ENCODE results near the gene FXYD6. TPM values are rescaled to one million over a fixed set of nuclear protein-coding genes. Genes with fewer than 3 reads are reported as not detected.

Gene FXYD6
- total RNA-seq, 1 donor: not detected

- TF ChIP-seq CTCF (IDR thresholded peaks at IDR 0.05; ENCODE audit: insufficient read depth, low read depth, low read length): no peak
- H3K4me3 ChIP-seq (ENCODE audit: low read depth, low read length): no peak overlapping the region
- DNase-seq (ENCODE audit: low read depth): no peak
These were observed 49.6 kb downstream of the FXYD6 start for GRCh38 chr11:117826832-117827231.

- no peak for DNase-seq (ENCODE audit: low read depth)
These were observed 50.3 kb downstream of the FXYD6 start for GRCh38 chr11:117826190-117826570.

GRCh38 chr11:117825538-117826189, 50.8 kb downstream of the FXYD6 start:
- H3K4me3 ChIP-seq (ENCODE audit: low read depth, low read length): no peak overlapping the region
- TF ChIP-seq CTCF (IDR thresholded peaks at IDR 0.05; ENCODE audit: insufficient read depth, low read depth, low read length): no peak
- no peak for DNase-seq (ENCODE audit: low read depth)

More at GRCh38 chr11:117826190-117826570, 50.3 kb downstream of the FXYD6 start:
- no peak for TF ChIP-seq CTCF (IDR thresholded peaks at IDR 0.05; ENCODE audit: insufficient read depth, low read depth, low read length)
- no peak overlapping the region for H3K4me3 ChIP-seq (ENCODE audit: low read depth, low read length)

- H3K4me3 ChIP-seq (ENCODE audit: low read depth, low read length): no peak within 1 kb of the TSS
- no peak for TF ChIP-seq CTCF (IDR thresholded peaks at IDR 0.05; ENCODE audit: insufficient read depth, low read depth, low read length)
- DNase-seq (ENCODE audit: low read depth): peak; percentile 76
These were observed 51.6 kb downstream of the FXYD6 start, which contains the start of gene FXYD2 for GRCh38 chr11:117824571-117825537. Gene FXYD2 (minus strand): TSS chr11:117824744. CDS start chr11:117824678, 66 bp downstream.

- TF ChIP-seq CTCF (IDR thresholded peaks at IDR 0.05; ENCODE audit: insufficient read depth, low read depth, low read length): no peak
- DNase-seq (ENCODE audit: low read depth): peak; percentile 26
- H3K4me3 ChIP-seq (ENCODE audit: low read depth, low read length): no peak overlapping the region
These were observed 52.5 kb downstream of the FXYD6 start for GRCh38 chr11:117823946-117824420.

- no peak for DNase-seq (ENCODE audit: low read depth)
- H3K4me3 ChIP-seq (ENCODE audit: low read depth, low read length): no peak overlapping the region
These were observed 53.0 kb downstream of the FXYD6 start for GRCh38 chr11:117823294-117823945.

More at GRCh38 chr11:117823294-117823945, 53.0 kb downstream of the FXYD6 start:
- TF ChIP-seq CTCF (IDR thresholded peaks at IDR 0.05; ENCODE audit: insufficient read depth, low read depth, low read length): peak; percentile 29
